ENCODE measurements around the gene PARD3B. TPM values are rescaled to one million over a fixed set of nuclear protein-coding genes. Genes with fewer than 3 reads are reported as not detected.

PARD3B gene
- total RNA-seq, 1 experiment from 2014 or later, result 6.4 TPM

GRCh38 chr2:205651719-205652118 lies 1106.4 kb downstream of the PARD3B start:
- no peak overlapping the region for H2BK5ac ChIP-seq (ENCODE audit: insufficient read length, low read length)
- no peak overlapping the region for H2BK15ac ChIP-seq (ENCODE audit: low read depth, low read length)
- no peak overlapping the region for H2BK120ac ChIP-seq (ENCODE audit: low read depth, low read length, poor library complexity, severe bottlenecking)
- no peak overlapping the region for H3K18ac ChIP-seq (ENCODE audit: insufficient read length, low read depth, low read length)
- H3K14ac ChIP-seq (ENCODE audit: insufficient read depth, low read length), result no peak overlapping the region
- H3K4me1 ChIP-seq (ENCODE audit: insufficient read depth, low read length), result peaks cover 7% of the 10 kb centered on the region
- Mint-ChIP-seq H3K27me3 (ENCODE audit: low read depth) (peaks cover 4% of the 10 kb centered on the region; the same call in 1 of the 2 replicates), H3K9me3 (no peaks in the 10 kb centered on the region), H3K36me3 (ENCODE audit: insufficient read depth in 1 of 3, low read depth in 3 of 3) (peaks cover 0 to 3% (median 3%) of the 10 kb centered on the region in 3 experiments; a peak in 2 of 7 replicates), H3K4me1 (peaks cover 35 to 39% of the 10 kb centered on the region in 2 experiments), H3K27ac (no peak overlapping the region), H3K4me3 (no peak overlapping the region)
- no peaks in the 10 kb centered on the region for H3K9me3 ChIP-seq (ENCODE audit: control insufficient read depth, low read depth, low read length)
- no peak overlapping the region for H3K23ac ChIP-seq (ENCODE audit: insufficient read length, low read depth, low read length)
- no peak overlapping the region for H3K9ac ChIP-seq (ENCODE audit: extremely low read depth, insufficient read length, low read length)
- no peaks in the 10 kb centered on the region for H3K23me2 ChIP-seq (ENCODE audit: insufficient read length, low read depth, low read length, poor library complexity, severe bottlenecking)
- TF ChIP-seq CTCF (conservative IDR thresholded peaks at IDR 0.05), result no peak
- H2AFZ ChIP-seq (ENCODE audit: low read length), result no peak overlapping the region
- no peak overlapping the region for H3K56ac ChIP-seq (ENCODE audit: insufficient read length, low read depth, low read length)
- no peak overlapping the region for H2AK5ac ChIP-seq (ENCODE audit: insufficient read length, low read length)
- no peak overlapping the region for H2BK12ac ChIP-seq (ENCODE audit: insufficient read length, low read depth, low read length)
- H3K4ac ChIP-seq (ENCODE audit: low read depth, low read length), result no peak overlapping the region
- WGBS (ENCODE audit: extremely low coverage, insufficient read length, low lambda C conversion rate), result no CpG with 5 or more reads among the region's 1 CpG
- H4K20me1 ChIP-seq (ENCODE audit: control insufficient read depth, insufficient read depth, insufficient read length), result no peaks in the 10 kb centered on the region
- DNase-seq, result no peak
- H3K79me2 ChIP-seq (ENCODE audit: insufficient read depth, low read length), result no peaks in the 10 kb centered on the region
- no peak overlapping the region for H4K8ac ChIP-seq (replicated peaks; ENCODE audit: insufficient read length, low read depth, low read length)
- no peak overlapping the region for H2BK20ac ChIP-seq (ENCODE audit: low read depth, low read length, poor library complexity, severe bottlenecking)
- H3K79me1 ChIP-seq (ENCODE audit: insufficient read depth, low read depth, low read length, poor library complexity, severe bottlenecking), result no peaks in the 10 kb centered on the region
- no peak overlapping the region for H4K5ac ChIP-seq (ENCODE audit: insufficient read length, low read depth, low read length)
- H3K27ac ChIP-seq (ENCODE audit: insufficient read length, low read depth, low read length), result no peak overlapping the region
- H3K4me2 ChIP-seq (ENCODE audit: insufficient read depth, insufficient read length, low read length), result no peak overlapping the region
- H3K27me3 ChIP-seq (ENCODE audit: insufficient read depth, low read length), result no peaks in the 10 kb centered on the region
- no peak overlapping the region for H3T11ph ChIP-seq (ENCODE audit: low read length)
- H4K91ac ChIP-seq (ENCODE audit: insufficient read length, low read depth, low read length), result no peak overlapping the region

Data from H9 (cell line).